Bronchial epithelial cell (primary cell): ENCODE data around the gene MMAA. TPM values are rescaled to one million over a fixed set of nuclear protein-coding genes. Genes with fewer than 3 reads are reported as not detected.
A peak's percentile ranks its signal among the peaks of the same experiment; 100 is the strongest.

Experiments used
- DNase-seq: peaks from one replicate; pipeline ENCODE4 v3.0.0-alpha.2; 2010; ENCODE audit warnings: low read depth
- FAIRE-seq: peaks from 2 replicates; lab custom pipeline; 2011; peaks lifted over from hg19 to GRCh38; lab: Jason Lieb, UNC
- H3K27me3 ChIP-seq: 2 replicates; pipeline ENCODE4 v1.5.1; 2011; ENCODE audit warnings: low read length; ENCODE audit not compliant: control insufficient read depth, insufficient read depth
- H3K36me3 ChIP-seq: 2 replicates; pipeline ENCODE4 v1.5.1; 2011; ENCODE audit warnings: low read length; ENCODE audit not compliant: control insufficient read depth, insufficient read depth
- H3K4me3 ChIP-seq: 2 replicates; pipeline ENCODE4 v1.5.1; 2011; ENCODE audit warnings: mild to moderate bottlenecking, low read depth, low read length, control low read depth
- total RNA-seq: library from RNA; depleted of rRNA; stranded (reverse); fragments of >200 nt; gene quantifications from 2 replicates; pipeline ENCODE4 v1.2.1, GENCODE V29; 2014
- TF ChIP-seq, protein P1 (sequence below): IDR thresholded peaks from 2 replicates; pipeline ENCODE4 v1.5.1; 2011; ENCODE audit warnings: mild to moderate bottlenecking, moderate library complexity, low read length, control low read depth, inconsistent platforms; ENCODE audit not compliant: insufficient read depth, severe bottlenecking

The MMAA gene
- total RNA-seq, 1 donor from 2014 or later = 2.6 TPM

DNA sequence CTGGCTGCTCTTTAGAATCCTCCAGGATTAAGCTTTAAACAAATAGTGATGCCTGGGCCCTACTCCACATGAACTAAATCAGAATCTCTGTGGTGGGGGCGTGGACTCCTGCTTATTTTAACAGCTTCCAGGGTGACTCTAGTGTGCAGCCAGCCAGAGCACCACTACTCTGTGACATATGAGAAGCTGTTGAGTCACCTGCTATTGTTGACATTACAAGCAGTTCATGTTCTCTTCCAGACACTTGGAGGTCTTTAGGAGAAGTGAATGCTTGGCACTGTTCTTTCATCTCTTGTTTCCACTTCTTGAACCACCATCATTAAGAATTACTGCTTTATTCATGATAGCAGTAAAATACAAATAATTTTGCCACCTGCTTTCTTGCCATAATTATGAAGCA is 60.3 kb downstream of the MMAA start:
- Histone ChIP-seq H3K4me3 (no peak overlapping the region), H3K27me3 (no peaks in the 10 kb centered on the region), H3K36me3 (no peaks in the 10 kb centered on the region)
- FAIRE-seq = peak; percentile 68
- TF ChIP-seq, protein P1, sequence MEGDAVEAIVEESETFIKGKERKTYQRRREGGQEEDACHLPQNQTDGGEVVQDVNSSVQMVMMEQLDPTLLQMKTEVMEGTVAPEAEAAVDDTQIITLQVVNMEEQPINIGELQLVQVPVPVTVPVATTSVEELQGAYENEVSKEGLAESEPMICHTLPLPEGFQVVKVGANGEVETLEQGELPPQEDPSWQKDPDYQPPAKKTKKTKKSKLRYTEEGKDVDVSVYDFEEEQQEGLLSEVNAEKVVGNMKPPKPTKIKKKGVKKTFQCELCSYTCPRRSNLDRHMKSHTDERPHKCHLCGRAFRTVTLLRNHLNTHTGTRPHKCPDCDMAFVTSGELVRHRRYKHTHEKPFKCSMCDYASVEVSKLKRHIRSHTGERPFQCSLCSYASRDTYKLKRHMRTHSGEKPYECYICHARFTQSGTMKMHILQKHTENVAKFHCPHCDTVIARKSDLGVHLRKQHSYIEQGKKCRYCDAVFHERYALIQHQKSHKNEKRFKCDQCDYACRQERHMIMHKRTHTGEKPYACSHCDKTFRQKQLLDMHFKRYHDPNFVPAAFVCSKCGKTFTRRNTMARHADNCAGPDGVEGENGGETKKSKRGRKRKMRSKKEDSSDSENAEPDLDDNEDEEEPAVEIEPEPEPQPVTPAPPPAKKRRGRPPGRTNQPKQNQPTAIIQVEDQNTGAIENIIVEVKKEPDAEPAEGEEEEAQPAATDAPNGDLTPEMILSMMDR = no peak
- DNase-seq = peak; percentile 84

DNA sequence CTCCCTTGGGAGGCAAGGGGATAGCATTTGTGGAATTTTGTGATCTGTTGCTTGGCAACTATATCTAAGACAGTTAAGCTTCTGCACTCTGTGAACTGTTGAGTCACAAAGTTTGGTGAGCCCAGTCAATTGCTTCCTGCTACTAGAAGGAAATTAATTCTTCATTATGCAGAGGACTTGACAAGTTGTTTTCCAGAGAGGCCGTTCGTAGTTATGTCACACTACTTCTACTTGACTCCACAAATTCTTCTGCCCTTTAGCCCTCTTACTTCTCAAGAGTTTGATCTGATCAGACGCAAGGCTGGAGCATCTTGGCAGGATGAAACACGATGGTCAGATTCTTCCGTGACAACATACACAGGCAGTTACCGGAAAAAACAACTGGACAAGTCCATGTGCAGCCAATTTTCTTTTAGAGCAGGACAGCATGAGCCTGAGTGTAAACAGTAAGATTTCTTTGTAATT is 60.8 kb downstream of the MMAA start, which contains the start of gene C4orf51:
Gene C4orf51 (plus strand): TSS at position 156 of the 465 bp plus-strand sequence. CDS start 58 bp downstream, at position 214.
- FAIRE-seq (no peak), DNase-seq (peak; percentile 77)
- TF ChIP-seq, protein P1 = no peak
- Histone ChIP-seq H3K4me3 (no peak within 1 kb of the TSS), H3K27me3 (no peaks in the 10 kb centered on the region), H3K36me3 (no peaks in the 10 kb centered on the region)

DNA sequence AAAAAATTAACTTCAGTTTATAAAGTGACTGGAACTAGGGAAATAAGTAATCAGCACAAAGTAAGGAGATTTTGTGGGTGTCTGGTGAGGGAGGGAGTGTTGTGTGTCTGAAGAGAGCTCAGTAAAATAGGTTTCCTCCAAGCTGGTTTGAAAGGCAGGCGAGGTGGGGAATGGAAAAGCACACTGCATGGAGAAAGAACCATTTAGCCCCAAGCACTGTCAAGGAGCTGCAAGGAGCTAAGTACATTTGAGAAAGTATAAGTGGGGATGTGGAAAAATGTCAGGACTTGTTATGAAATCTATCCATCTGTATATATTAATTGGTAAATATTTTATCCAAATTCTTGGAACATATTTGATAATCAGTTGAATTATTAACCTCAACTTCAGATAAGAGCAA is 61.7 kb downstream of the MMAA start:
- no peak for FAIRE-seq
- Histone ChIP-seq H3K27me3 (no peaks in the 10 kb centered on the region), H3K36me3 (no peaks in the 10 kb centered on the region), H3K4me3 (no peak overlapping the region)
- TF ChIP-seq, protein P1 = no peak
- no peak for DNase-seq

DNA sequence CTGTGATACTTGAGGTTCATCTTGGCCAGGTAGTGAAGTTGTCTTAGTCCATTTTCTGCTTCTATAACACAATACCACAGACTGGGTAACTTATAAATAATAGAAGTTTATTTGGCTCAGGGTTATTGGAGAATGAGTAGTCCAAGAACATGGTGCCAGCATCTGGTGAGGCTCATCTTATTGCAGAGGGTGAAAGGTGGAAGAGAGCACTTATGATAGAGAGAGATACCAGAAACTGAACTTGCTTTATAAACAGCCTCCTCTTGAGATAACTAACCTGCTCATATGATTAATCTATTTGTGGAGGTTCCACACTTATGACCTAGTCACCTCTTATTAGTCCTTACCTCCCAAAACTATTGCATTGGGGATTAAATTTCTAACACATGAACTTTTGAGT is 62.3 kb downstream of the MMAA start:
- DNase-seq = no peak
- no peaks in the 10 kb centered on the region for H3K36me3 ChIP-seq
- no peaks in the 10 kb centered on the region for H3K27me3 ChIP-seq
- H3K4me3 ChIP-seq = no peak overlapping the region
- TF ChIP-seq, protein P1 = no peak
- no peak for FAIRE-seq

DNA sequence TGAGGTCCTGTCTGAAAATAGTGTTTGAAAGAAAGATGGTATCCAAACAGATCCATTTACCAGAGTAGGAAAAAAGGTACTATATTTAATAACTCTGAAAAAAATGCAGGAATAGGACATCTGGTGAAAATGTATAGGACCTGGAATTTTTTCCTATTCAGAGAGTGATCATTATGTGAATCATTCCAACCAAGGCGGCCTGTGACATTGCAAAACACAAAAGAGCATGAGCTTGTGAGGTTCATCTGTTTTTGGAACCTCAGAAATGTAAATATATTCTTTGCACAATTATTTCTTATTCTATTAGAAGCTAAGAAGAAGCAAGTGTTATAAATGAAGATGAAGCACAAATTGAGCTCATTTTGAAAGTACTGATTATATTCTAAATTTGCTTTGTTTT is 62.8 kb downstream of the MMAA start:
- FAIRE-seq = no peak
- H3K36me3 ChIP-seq = no peaks in the 10 kb centered on the region
- H3K4me3 ChIP-seq = no peak overlapping the region
- no peaks in the 10 kb centered on the region for H3K27me3 ChIP-seq
- DNase-seq = peak; percentile 19
- TF ChIP-seq, protein P1 = no peak

DNA sequence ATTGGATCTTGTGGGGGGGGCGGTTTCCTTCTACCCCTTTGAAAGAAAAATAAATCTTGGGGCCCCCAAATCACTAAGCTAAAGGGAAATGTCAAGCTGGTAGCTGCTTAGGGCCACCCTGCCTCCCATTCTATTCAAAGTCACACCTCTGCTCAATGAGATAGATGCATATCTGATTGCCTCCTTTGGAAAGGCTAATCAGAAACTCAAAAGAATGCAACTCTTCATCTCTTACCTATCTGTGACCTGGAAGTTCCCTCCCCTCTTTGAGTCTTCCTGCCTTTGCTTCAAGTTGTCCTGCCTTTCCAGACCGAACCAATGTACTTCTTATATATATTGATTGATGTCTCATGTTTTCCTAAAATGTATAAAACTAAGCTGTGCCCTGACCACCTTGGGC is 67.8 kb downstream of the MMAA start:
- DNase-seq = no peak
- Histone ChIP-seq H3K36me3 (no peaks in the 10 kb centered on the region), H3K4me3 (no peak overlapping the region), H3K27me3 (no peaks in the 10 kb centered on the region)
- no peak for FAIRE-seq
- TF ChIP-seq, protein P1 = no peak
